Endothelial cell of umbilical vein (primary cell): Measurements from ENCODE around the gene INTS11. TPM values are rescaled to one million over a fixed set of nuclear protein-coding genes. Genes with fewer than 3 reads are reported as not detected.

ENCODE experiments used
- BruUV-seq: library from RNA; stranded (reverse); fragments of 400-500 nt; replicated peaks from 2 replicates; lab custom pipeline; 2021; lab: Mats Ljungman, UMichigan
- CTCF ChIA-PET: fragments of 300-600, 350-600 bp; sonication (Branson Sonifier 250); formaldehyde crosslinking; loops from one replicate; lab custom pipeline; 2021; ENCODE audit warnings: antibody characterized with exemption, inconsistent platforms; lab: Charles Lee
- POLR2A ChIA-PET: fragments of 300-600, 350-600 bp; sonication (Branson Sonifier 250); formaldehyde crosslinking; loops from one replicate; lab custom pipeline; 2021; ENCODE audit warnings: antibody characterized with exemption, inconsistent platforms; lab: Charles Lee
- DNase-seq: peaks from one replicate; pipeline ENCODE4 v3.0.0-alpha.2; 2011; ENCODE audit warnings: low read depth, low spot score
- FAIRE-seq: peaks from 2 replicates; lab custom pipeline; 2011; peaks lifted over from hg19 to GRCh38; lab: Jason Lieb, UNC
- H2AFZ ChIP-seq: 2 replicates; pipeline ENCODE4 v1.6.0; 2012; ENCODE audit warnings: low read depth, low read length, control low read depth, inconsistent platforms
- H3K27ac ChIP-seq: 2 replicates; pipeline ENCODE4 v1.5.1; 2011; ENCODE audit warnings: low read depth, mild to moderate bottlenecking, control low read depth, low read length, moderate library complexity; ENCODE audit not compliant: insufficient read depth
- H3K27me3 ChIP-seq, 2 experiments: 2 replicates each; pipeline versions ENCODE4 v1.6.0 to v1.6.1; 2011; ENCODE audit warnings: low read length in 2 of 2, mixed read lengths in 1 of 2; ENCODE audit not compliant: control insufficient read depth in 2 of 2, insufficient read depth in 2 of 2
- H3K36me3 ChIP-seq, 2 experiments: 2 replicates in 1 of 2; 3 replicates in 1 of 2; pipeline ENCODE4 v1.5.1; 2011; ENCODE audit warnings: low read length in 2 of 2, mild to moderate bottlenecking in 1 of 2, moderate library complexity in 1 of 2; ENCODE audit not compliant: control insufficient read depth in 2 of 2, insufficient read depth in 2 of 2; ENCODE audit errors: extremely low read depth in 1 of 2
- H3K4me1 ChIP-seq: 3 replicates; pipeline ENCODE4 v1.5.1; 2011; ENCODE audit warnings: mild to moderate bottlenecking, low read length; ENCODE audit not compliant: control insufficient read depth, insufficient read depth; ENCODE audit errors: extremely low read depth
- H3K4me2 ChIP-seq: 2 replicates; pipeline ENCODE4 v1.6.1; 2011; ENCODE audit warnings: low read length, control low read depth, mixed read lengths; ENCODE audit not compliant: insufficient read depth
- H3K4me3 ChIP-seq, 3 experiments: fragments of 200-600 bp in 1 of 3; sonication (generic), shearing (Covaris generic) in 1 of 3; replicated peaks in 1 of 3; 2 replicates each; pipeline ENCODE4 v1.5.1; 2011 to 2016; ENCODE audit warnings: control low read depth in 3 of 3, low read length in 3 of 3, mild to moderate bottlenecking in 2 of 3, inconsistent platforms in 1 of 3, low read depth in 1 of 3, moderate library complexity in 1 of 3; ENCODE audit not compliant: insufficient read depth in 1 of 3
- H3K79me2 ChIP-seq: 2 replicates; pipeline ENCODE4 v1.6.0; 2012; ENCODE audit warnings: low read length, inconsistent platforms; ENCODE audit not compliant: control insufficient read depth, insufficient read depth
- H3K9ac ChIP-seq: replicated peaks from 2 replicates; pipeline ENCODE3; 2011; ENCODE audit warnings: low read length, control low read depth; ENCODE audit not compliant: insufficient read depth; ENCODE audit errors: extremely low read depth
- H3K9me1 ChIP-seq: replicated peaks from 3 replicates; pipeline ENCODE4 v1.6.0; 2011; ENCODE audit warnings: mild to moderate bottlenecking, low read length; ENCODE audit not compliant: control insufficient read depth, insufficient read depth; ENCODE audit errors: extremely low read depth
- H3K9me3 ChIP-seq: replicated peaks from 2 replicates; pipeline ENCODE4 v1.5.1; 2012; ENCODE audit warnings: low read length, inconsistent platforms; ENCODE audit not compliant: control insufficient read depth, insufficient read depth
- H4K20me1 ChIP-seq: replicated peaks from 2 replicates; pipeline ENCODE3; 2011; ENCODE audit warnings: mild to moderate bottlenecking, low read length; ENCODE audit not compliant: control insufficient read depth, insufficient read depth; ENCODE audit errors: extremely low read depth
- EZH2 ChIP-seq: IDR thresholded peaks from 2 replicates; pipeline ENCODE4 v1.6.1; 2012; ENCODE audit warnings: borderline replicate concordance, low read depth, mild to moderate bottlenecking, moderate library complexity, low read length, inconsistent platforms; ENCODE audit not compliant: severe bottlenecking
- FOS ChIP-seq: IDR thresholded peaks from 2 replicates; pipeline ENCODE4 v1.6.1; 2011; ENCODE audit warnings: mild to moderate bottlenecking, low read length, moderate library complexity, borderline replicate concordance; ENCODE audit not compliant: insufficient read depth
- GATA2 ChIP-seq: IDR thresholded peaks from 2 replicates; pipeline ENCODE4 v1.7.0; 2011; ENCODE audit warnings: low read depth, mild to moderate bottlenecking, moderate library complexity, mixed read lengths, low read length; ENCODE audit not compliant: insufficient read length, insufficient read depth
- JUN ChIP-seq: IDR thresholded peaks from 2 replicates; pipeline ENCODE4 v1.6.1; 2011; ENCODE audit warnings: borderline replicate concordance, low read depth; ENCODE audit not compliant: insufficient read length, insufficient read depth
- MYC ChIP-seq: IDR thresholded peaks from one replicate; pipeline ENCODE4 v1.6.1; 2011; ENCODE audit warnings: mild to moderate bottlenecking, low read depth, low read length
- POLR2A ChIP-seq: IDR thresholded peaks from 2 replicates; pipeline ENCODE4 v1.6.1; 2012; ENCODE audit warnings: low read depth, mild to moderate bottlenecking, control low read depth, low read length
- POLR2AphosphoS5 ChIP-seq: IDR thresholded peaks from 2 replicates; pipeline ENCODE4 v1.6.1; 2012; ENCODE audit warnings: low read depth, mild to moderate bottlenecking, control low read depth, low read length, moderate library complexity; ENCODE audit not compliant: insufficient read depth
- dilution Hi-C: fragments of 300-500 bp; cut with MboI; formaldehyde crosslinking; loops from one replicate; pipeline ENCODE4 v1.15.0; 2019; ENCODE audit warnings: low sequenced_read_pairs; ENCODE audit not compliant: extremely low pct_ligation_motif_present
- intact Hi-C: fragments of 100-400 bp; cut with micrococcal nuclease; formaldehyde crosslinking; loops from one replicate; pipeline ENCODE4 v1.10.0; 2022
- polyA plus RNA-seq, 4 experiments: library from polyadenylated mRNA; depleted of rRNA in 3 of 4; stranded (reverse) in 3 of 4; unstranded in 1 of 4; fragments of >200 nt; gene quantifications; 2 replicates each; pipeline versions ENCODE4 v1.2.1 to v1.2.3, GENCODE V29; 2011 to 2012; ENCODE audit warnings: missing spikeins in 1 of 4
- total RNA-seq: library from RNA; stranded (reverse); gene quantifications from 2 replicates; pipeline ENCODE4 v1.2.3, GENCODE V29; 2021
- TF ChIP-seq, protein P1 (sequence below): IDR thresholded peaks from 2 replicates; pipeline ENCODE4 v1.6.1; 2011; ENCODE audit not compliant: insufficient read depth, insufficient read length
- TF ChIP-seq, protein P2 (sequence below), 2 donors: IDR thresholded peaks; 1 replicate in 1 of 2; 2 replicates in 1 of 2; pipeline ENCODE4 v1.5.1; 2011; ENCODE audit warnings: low read length in 2 of 2, mild to moderate bottlenecking in 2 of 2, moderate library complexity in 2 of 2, control low read depth in 1 of 2, inconsistent platforms in 1 of 2, low read depth in 1 of 2; ENCODE audit not compliant: insufficient read depth in 1 of 2; ENCODE audit errors: extremely low read depth in 1 of 2

Gene INTS11
- total and polyA plus RNA-seq, 2 donors (not counting 3 experiments of a cell fraction or from before 2014, with no cell fraction given), result 132 to 222 TPM

- FAIRE-seq (no peak), DNase-seq (no peak)
- no peaks in the 10 kb centered on the region for H3K27me3 ChIP-seq
- H3K36me3 ChIP-seq, result peaks cover 0 to 19% of the 10 kb centered on the region in 2 experiments
- ChIA-PET POLR2A (no interaction called here), CTCF (no interaction called here)
- H3K9me3 ChIP-seq, result no peaks in the 10 kb centered on the region
- intact Hi-C loops, result loop anchor here (2.0 kb wide), 2 partner anchors 15 to 51 kb away; partner anchors contain the start of genes AURKAIP1 and PUSL1
- no peaks in the 10 kb centered on the region for H3K9me1 ChIP-seq
- no TSS peak for BruUV-seq
- peaks cover 13% of the 10 kb centered on the region for H3K4me1 ChIP-seq
- TF ChIP-seq POLR2A (no peak), EZH2 (no peak), MYC (no peak), POLR2AphosphoS5 (no peak), JUN (no peak), FOS (no peak), GATA2 (no peak)
- TF ChIP-seq, protein P1, sequence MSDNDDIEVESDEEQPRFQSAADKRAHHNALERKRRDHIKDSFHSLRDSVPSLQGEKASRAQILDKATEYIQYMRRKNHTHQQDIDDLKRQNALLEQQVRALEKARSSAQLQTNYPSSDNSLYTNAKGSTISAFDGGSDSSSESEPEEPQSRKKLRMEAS, result no peak
- TF ChIP-seq, protein P2, sequence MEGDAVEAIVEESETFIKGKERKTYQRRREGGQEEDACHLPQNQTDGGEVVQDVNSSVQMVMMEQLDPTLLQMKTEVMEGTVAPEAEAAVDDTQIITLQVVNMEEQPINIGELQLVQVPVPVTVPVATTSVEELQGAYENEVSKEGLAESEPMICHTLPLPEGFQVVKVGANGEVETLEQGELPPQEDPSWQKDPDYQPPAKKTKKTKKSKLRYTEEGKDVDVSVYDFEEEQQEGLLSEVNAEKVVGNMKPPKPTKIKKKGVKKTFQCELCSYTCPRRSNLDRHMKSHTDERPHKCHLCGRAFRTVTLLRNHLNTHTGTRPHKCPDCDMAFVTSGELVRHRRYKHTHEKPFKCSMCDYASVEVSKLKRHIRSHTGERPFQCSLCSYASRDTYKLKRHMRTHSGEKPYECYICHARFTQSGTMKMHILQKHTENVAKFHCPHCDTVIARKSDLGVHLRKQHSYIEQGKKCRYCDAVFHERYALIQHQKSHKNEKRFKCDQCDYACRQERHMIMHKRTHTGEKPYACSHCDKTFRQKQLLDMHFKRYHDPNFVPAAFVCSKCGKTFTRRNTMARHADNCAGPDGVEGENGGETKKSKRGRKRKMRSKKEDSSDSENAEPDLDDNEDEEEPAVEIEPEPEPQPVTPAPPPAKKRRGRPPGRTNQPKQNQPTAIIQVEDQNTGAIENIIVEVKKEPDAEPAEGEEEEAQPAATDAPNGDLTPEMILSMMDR (IDR thresholded peaks at IDR 0.05; ENCODE audit: extremely low read depth in 1 of 2, insufficient read depth in 1 of 2, low read depth in 1 of 2, low read length in 2 of 2), result no peak
- peak overlapping the region; percentile 31 to 97 (median 66) for H3K4me3 ChIP-seq
- H3K79me2 ChIP-seq, result peaks cover 54% of the 10 kb centered on the region
- H3K27ac ChIP-seq, result peak overlapping the region; percentile 61
- H2AFZ ChIP-seq, result peak overlapping the region; percentile 76
- dilution Hi-C loops, result no loop called here
- no peak overlapping the region for H3K4me2 ChIP-seq
- H4K20me1 ChIP-seq, result peaks cover 5% of the 10 kb centered on the region
- peak overlapping the region; percentile 88 for H3K9ac ChIP-seq
Observed at GRCh38 chr1:1324084-1324523, 356 bp downstream of the INTS11 start.
